GM23248 (cell line): ENCODE data around the gene CPM.

Experiments
- EZH2 ChIP-seq: fragments of 200-600 bp; sonication (generic); IDR thresholded peaks from 2 replicates; pipeline ENCODE4 v1.6.1; 2018; ENCODE audit warnings: antibody characterized with exemption, mild to moderate bottlenecking; ENCODE audit not compliant: insufficient read depth, poor library complexity, severe bottlenecking
- EZH2phosphoT487 ChIP-seq: fragments of 200-600 bp; sonication (generic); IDR thresholded peaks from 2 replicates; pipeline ENCODE4 v1.6.1; 2018; ENCODE audit warnings: antibody characterized with exemption, moderate library complexity, mild to moderate bottlenecking, low read depth; ENCODE audit not compliant: insufficient read depth

GRCh38 chr12:68844318-68844745 is 88.6 kb downstream of the CPM start:
- TF ChIP-seq EZH2phosphoT487 (no peak), EZH2 (no peak)
